GM23338 (cell line): ENCODE results near the gene SSH3. TPM values are rescaled to one million over a fixed set of nuclear protein-coding genes. Genes with fewer than 3 reads are reported as not detected.

Experiments used
- ATAC-seq: fragments of 200-7000 bp; cut with Tn5 transposase; 3 replicates; pipeline ENCODE4 v1.9.1; 2020
- DNase-seq: peaks from one replicate; pipeline ENCODE4 v3.0.0-alpha.2; 2015; ENCODE audit warnings: low spot score
- H2AFZ ChIP-seq: fragments of 200-600 bp; sonication (generic); 2 replicates; pipeline ENCODE4 v1.8.0; 2016; ENCODE audit warnings: antibody characterized with exemption, mild to moderate bottlenecking, moderate library complexity
- H3F3A ChIP-seq: fragments of 200-600 bp; sonication (generic); replicated peaks from 2 replicates; pipeline ENCODE4 v1.8.0; 2017; ENCODE audit warnings: antibody characterized with exemption, mixed run types, low read depth
- H3K27ac ChIP-seq: fragments of 200-600 bp; sonication (generic); 2 replicates; pipeline ENCODE4 v1.6.1; 2016; ENCODE audit warnings: low read depth
- H3K27me3 ChIP-seq: fragments of 200-600 bp; sonication (generic); 2 replicates; pipeline ENCODE4 v1.8.0; 2016; ENCODE audit warnings: mild to moderate bottlenecking, mixed run types, moderate library complexity; ENCODE audit not compliant: insufficient read depth
- H3K36me3 ChIP-seq: fragments of 200-600 bp; sonication (generic); 2 replicates; pipeline ENCODE4 v1.8.0; 2016; ENCODE audit warnings: mild to moderate bottlenecking; ENCODE audit not compliant: insufficient read depth
- H3K4me1 ChIP-seq: fragments of 200-600 bp; sonication (generic); 2 replicates; pipeline ENCODE4 v1.8.0; 2016; ENCODE audit warnings: mild to moderate bottlenecking, moderate library complexity; ENCODE audit not compliant: insufficient read depth
- H3K4me2 ChIP-seq: fragments of 200-600 bp; sonication (generic); 2 replicates; pipeline ENCODE4 v1.7.1; 2017; ENCODE audit warnings: mixed run types
- H3K4me3 ChIP-seq: fragments of 200-600 bp; sonication (generic); 2 replicates; pipeline ENCODE4 v1.6.1; 2016; ENCODE audit warnings: mixed run types
- H3K79me2 ChIP-seq: fragments of 200-600 bp; sonication (generic); replicated peaks from 2 replicates; pipeline ENCODE4 v1.8.0; 2017; ENCODE audit warnings: mild to moderate bottlenecking; ENCODE audit not compliant: insufficient read depth
- H3K9me2 ChIP-seq: fragments of 200-600 bp; sonication (generic); 2 replicates; pipeline ENCODE4 v1.8.0; 2017; ENCODE audit not compliant: insufficient read depth
- H4K20me1 ChIP-seq: fragments of 200-600 bp; sonication (generic); replicated peaks from 2 replicates; pipeline ENCODE4 v1.8.0; 2017; ENCODE audit warnings: mild to moderate bottlenecking; ENCODE audit not compliant: insufficient read depth
- H3K27ac Mint-ChIP-seq: 2 replicates; pipeline ENCODE4 v1.8.0; 2020; ENCODE audit warnings: inconsistent platforms, mild to moderate bottlenecking, moderate library complexity, mixed read lengths
- H3K27me3 Mint-ChIP-seq: 3 replicates; pipeline ENCODE4 v1.8.0; 2022; ENCODE audit warnings: low read depth, mild to moderate bottlenecking, moderate library complexity, mixed read lengths, inconsistent platforms; ENCODE audit not compliant: insufficient read depth, poor library complexity
- H3K36me3 Mint-ChIP-seq: 3 replicates; pipeline ENCODE4 v1.8.0; 2021; ENCODE audit warnings: low read depth, mild to moderate bottlenecking, inconsistent platforms, moderate library complexity, mixed read lengths
- H3K4me1 Mint-ChIP-seq: 3 replicates; pipeline ENCODE4 v1.8.0; 2020; ENCODE audit warnings: mild to moderate bottlenecking, inconsistent platforms, mixed read lengths
- H3K4me3 Mint-ChIP-seq: 3 replicates; pipeline ENCODE4 v1.8.0; 2021; ENCODE audit warnings: moderate library complexity, mild to moderate bottlenecking, inconsistent platforms, mixed read lengths
- H3K9me3 Mint-ChIP-seq: 3 replicates; pipeline ENCODE4 v1.8.0; 2020; ENCODE audit warnings: moderate library complexity, mild to moderate bottlenecking, inconsistent platforms, mixed read lengths
- CREB1 ChIP-seq: fragments of 250-450 bp; sonication (Bioruptor Pico); IDR thresholded peaks from 2 replicates; pipeline ENCODE4 v1.5.0; 2020; ENCODE audit warnings: low read depth, mild to moderate bottlenecking, moderate library complexity
- EZH2 ChIP-seq: fragments of 200-600 bp; sonication (generic); IDR thresholded peaks from one replicate; pipeline ENCODE4 v1.8.0; 2017; ENCODE audit warnings: antibody characterized with exemption, mild to moderate bottlenecking, low read depth; ENCODE audit not compliant: unreplicated experiment
- EZH2phosphoT487 ChIP-seq: fragments of 200-600 bp; sonication (generic); IDR thresholded peaks from one replicate; pipeline ENCODE4 v1.8.1; 2018; ENCODE audit warnings: antibody characterized with exemption; ENCODE audit not compliant: unreplicated experiment
- JUNB ChIP-seq: IDR thresholded peaks from one replicate; pipeline ENCODE4 v1.6.1; 2016; ENCODE audit warnings: antibody characterized with exemption; ENCODE audit not compliant: unreplicated experiment
- NANOG ChIP-seq: IDR thresholded peaks from 2 replicates; pipeline ENCODE4 v1.6.1; 2016; ENCODE audit warnings: antibody characterized with exemption, borderline replicate concordance
- POLR2AphosphoS5 ChIP-seq: IDR thresholded peaks from 2 replicates; pipeline ENCODE4 v1.6.1; 2016; ENCODE audit warnings: antibody characterized with exemption, low read depth
- STAT1 ChIP-seq: IDR thresholded peaks from one replicate; pipeline ENCODE4 v1.6.1; 2016; ENCODE audit warnings: antibody characterized with exemption; ENCODE audit not compliant: unreplicated experiment
- ZNF114 ChIP-seq: fragments of 250-450 bp; sonication (Bioruptor Pico); IDR thresholded peaks from 2 replicates; pipeline ENCODE4 v1.5.0; 2020; ENCODE audit warnings: mild to moderate bottlenecking, moderate library complexity
- polyA plus RNA-seq: library from polyadenylated mRNA; unstranded; fragments of >200 nt; fragmentation: Nextera tagmentation; extraction: Ambion mirVana; gene quantifications from 2 replicates; pipeline ENCODE4 v1.2.1, GENCODE V29; 2016
- total RNA-seq: library from RNA; depleted of rRNA; stranded (reverse); fragments of >200 nt; shearing (Covaris generic); gene quantifications from 2 replicates; pipeline ENCODE4 v1.2.3, GENCODE V29; 2014
- TF ChIP-seq, protein P1 (sequence below): IDR thresholded peaks from one replicate; pipeline ENCODE4 v1.6.1; 2018; ENCODE audit warnings: antibody characterized with exemption; ENCODE audit not compliant: unreplicated experiment
- TF ChIP-seq, protein P2 (sequence below): fragments of 250-450 bp; sonication (Bioruptor Pico); IDR thresholded peaks from 2 replicates; pipeline ENCODE4 v1.5.0; 2020; ENCODE audit warnings: mild to moderate bottlenecking, moderate library complexity
- TF ChIP-seq, protein P3 (sequence below), 2 experiments: fragments of 200-600 bp in 1 of 2; sonication (generic) in 1 of 2; conservative IDR thresholded peaks; 2 replicates each; pipeline versions ENCODE4 v1.5.1 to v1.6.1; 2016 to 2017; ENCODE audit warnings: antibody characterized with exemption in 2 of 2, low read depth in 2 of 2, mild to moderate bottlenecking in 2 of 2, moderate library complexity in 1 of 2
- TF ChIP-seq, protein P4 (sequence below): IDR thresholded peaks from 2 replicates; pipeline ENCODE4 v1.6.1; 2016; ENCODE audit warnings: antibody characterized with exemption

SSH3 gene
- total and polyA plus RNA-seq, 2 experiments from 2014 or later, result 17.8 to 40.0 TPM

DNA sequence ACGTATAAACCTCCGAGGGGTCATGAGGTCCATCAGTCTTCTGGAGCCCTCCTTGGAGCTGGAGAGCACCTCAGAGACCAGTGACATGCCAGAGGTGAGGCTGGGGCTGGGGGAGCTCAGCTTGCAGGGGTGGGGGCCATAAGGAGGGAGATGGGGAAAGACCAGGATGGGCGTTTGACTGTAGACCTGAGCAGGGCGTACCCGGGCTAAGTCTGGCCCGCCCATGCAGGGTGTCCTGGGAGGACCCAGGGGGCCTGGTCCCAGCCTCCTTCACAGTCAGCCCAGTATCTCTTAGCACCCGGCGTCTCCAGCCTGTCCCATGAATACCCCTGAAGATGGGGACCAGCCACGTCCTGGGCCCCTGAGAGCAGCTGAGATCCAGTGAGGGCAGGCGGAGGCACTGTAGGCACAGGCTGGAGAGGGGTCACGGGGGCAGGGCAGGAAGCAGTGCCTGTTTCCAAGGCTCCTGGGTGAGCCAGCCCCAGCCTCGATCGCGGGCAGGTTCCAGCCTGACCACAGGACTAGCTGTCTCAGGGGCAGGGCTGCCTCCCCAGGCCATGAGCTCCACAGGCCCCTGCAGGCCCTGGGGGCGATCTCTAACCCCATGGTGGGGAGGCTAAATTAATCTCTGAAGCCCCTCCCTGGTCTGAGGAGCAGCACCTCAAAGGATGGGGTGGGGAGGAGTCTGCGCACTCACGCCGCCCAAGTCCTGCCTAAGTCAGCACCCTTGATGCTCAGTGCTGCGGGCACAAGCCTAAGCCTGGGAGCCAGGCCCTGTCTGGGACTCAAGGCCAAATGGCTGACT, 7.1 kb downstream of the SSH3 start:
- no peak overlapping the region for H3K4me3 ChIP-seq
- no peaks in the 10 kb centered on the region for H3K9me2 ChIP-seq
- TF ChIP-seq, protein P1, sequence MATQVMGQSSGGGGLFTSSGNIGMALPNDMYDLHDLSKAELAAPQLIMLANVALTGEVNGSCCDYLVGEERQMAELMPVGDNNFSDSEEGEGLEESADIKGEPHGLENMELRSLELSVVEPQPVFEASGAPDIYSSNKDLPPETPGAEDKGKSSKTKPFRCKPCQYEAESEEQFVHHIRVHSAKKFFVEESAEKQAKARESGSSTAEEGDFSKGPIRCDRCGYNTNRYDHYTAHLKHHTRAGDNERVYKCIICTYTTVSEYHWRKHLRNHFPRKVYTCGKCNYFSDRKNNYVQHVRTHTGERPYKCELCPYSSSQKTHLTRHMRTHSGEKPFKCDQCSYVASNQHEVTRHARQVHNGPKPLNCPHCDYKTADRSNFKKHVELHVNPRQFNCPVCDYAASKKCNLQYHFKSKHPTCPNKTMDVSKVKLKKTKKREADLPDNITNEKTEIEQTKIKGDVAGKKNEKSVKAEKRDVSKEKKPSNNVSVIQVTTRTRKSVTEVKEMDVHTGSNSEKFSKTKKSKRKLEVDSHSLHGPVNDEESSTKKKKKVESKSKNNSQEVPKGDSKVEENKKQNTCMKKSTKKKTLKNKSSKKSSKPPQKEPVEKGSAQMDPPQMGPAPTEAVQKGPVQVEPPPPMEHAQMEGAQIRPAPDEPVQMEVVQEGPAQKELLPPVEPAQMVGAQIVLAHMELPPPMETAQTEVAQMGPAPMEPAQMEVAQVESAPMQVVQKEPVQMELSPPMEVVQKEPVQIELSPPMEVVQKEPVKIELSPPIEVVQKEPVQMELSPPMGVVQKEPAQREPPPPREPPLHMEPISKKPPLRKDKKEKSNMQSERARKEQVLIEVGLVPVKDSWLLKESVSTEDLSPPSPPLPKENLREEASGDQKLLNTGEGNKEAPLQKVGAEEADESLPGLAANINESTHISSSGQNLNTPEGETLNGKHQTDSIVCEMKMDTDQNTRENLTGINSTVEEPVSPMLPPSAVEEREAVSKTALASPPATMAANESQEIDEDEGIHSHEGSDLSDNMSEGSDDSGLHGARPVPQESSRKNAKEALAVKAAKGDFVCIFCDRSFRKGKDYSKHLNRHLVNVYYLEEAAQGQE, result no peak
- no peak for TF ChIP-seq ZNF114 (CRISPR knock-in tag)
- TF ChIP-seq, protein P2, sequence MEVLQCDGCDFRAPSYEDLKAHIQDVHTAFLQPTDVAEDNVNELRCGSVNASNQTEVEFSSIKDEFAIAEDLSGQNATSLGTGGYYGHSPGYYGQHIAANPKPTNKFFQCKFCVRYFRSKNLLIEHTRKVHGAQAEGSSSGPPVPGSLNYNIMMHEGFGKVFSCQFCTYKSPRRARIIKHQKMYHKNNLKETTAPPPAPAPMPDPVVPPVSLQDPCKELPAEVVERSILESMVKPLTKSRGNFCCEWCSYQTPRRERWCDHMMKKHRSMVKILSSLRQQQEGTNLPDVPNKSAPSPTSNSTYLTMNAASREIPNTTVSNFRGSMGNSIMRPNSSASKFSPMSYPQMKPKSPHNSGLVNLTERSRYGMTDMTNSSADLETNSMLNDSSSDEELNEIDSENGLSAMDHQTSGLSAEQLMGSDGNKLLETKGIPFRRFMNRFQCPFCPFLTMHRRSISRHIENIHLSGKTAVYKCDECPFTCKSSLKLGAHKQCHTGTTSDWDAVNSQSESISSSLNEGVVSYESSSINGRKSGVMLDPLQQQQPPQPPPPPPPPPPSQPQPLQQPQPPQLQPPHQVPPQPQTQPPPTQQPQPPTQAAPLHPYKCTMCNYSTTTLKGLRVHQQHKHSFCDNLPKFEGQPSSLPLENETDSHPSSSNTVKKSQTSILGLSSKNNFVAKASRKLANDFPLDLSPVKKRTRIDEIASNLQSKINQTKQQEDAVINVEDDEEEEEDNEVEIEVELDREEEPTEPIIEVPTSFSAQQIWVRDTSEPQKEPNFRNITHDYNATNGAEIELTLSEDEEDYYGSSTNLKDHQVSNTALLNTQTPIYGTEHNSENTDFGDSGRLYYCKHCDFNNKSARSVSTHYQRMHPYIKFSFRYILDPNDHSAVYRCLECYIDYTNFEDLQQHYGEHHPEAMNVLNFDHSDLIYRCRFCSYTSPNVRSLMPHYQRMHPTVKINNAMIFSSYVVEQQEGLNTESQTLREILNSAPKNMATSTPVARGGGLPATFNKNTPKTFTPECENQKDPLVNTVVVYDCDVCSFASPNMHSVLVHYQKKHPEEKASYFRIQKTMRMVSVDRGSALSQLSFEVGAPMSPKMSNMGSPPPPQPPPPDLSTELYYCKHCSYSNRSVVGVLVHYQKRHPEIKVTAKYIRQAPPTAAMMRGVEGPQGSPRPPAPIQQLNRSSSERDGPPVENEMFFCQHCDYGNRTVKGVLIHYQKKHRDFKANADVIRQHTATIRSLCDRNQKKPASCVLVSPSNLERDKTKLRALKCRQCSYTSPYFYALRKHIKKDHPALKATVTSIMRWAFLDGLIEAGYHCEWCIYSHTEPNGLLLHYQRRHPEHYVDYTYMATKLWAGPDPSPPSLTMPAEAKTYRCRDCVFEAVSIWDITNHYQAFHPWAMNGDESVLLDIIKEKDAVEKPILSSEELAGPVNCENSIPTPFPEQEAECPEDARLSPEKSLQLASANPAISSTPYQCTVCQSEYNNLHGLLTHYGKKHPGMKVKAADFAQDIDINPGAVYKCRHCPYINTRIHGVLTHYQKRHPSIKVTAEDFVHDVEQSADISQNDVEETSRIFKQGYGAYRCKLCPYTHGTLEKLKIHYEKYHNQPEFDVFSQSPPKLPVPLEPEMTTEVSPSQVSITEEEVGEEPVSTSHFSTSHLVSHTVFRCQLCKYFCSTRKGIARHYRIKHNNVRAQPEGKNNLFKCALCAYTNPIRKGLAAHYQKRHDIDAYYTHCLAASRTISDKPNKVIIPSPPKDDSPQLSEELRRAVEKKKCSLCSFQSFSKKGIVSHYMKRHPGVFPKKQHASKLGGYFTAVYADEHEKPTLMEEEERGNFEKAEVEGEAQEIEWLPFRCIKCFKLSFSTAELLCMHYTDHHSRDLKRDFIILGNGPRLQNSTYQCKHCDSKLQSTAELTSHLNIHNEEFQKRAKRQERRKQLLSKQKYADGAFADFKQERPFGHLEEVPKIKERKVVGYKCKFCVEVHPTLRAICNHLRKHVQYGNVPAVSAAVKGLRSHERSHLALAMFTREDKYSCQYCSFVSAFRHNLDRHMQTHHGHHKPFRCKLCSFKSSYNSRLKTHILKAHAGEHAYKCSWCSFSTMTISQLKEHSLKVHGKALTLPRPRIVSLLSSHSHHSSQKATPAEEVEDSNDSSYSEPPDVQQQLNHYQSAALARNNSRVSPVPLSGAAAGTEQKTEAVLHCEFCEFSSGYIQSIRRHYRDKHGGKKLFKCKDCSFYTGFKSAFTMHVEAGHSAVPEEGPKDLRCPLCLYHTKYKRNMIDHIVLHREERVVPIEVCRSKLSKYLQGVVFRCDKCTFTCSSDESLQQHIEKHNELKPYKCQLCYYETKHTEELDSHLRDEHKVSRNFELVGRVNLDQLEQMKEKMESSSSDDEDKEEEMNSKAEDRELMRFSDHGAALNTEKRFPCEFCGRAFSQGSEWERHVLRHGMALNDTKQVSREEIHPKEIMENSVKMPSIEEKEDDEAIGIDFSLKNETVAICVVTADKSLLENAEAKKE (CRISPR knock-in tag), result no peak
- no peak for TF ChIP-seq CREB1
- no peak for TF ChIP-seq EZH2phosphoT487
- no peak for TF ChIP-seq POLR2AphosphoS5
- TF ChIP-seq EZH2, result no peak
- no peak for TF ChIP-seq JUNB
- no peak for TF ChIP-seq STAT1
- TF ChIP-seq, protein P3, sequence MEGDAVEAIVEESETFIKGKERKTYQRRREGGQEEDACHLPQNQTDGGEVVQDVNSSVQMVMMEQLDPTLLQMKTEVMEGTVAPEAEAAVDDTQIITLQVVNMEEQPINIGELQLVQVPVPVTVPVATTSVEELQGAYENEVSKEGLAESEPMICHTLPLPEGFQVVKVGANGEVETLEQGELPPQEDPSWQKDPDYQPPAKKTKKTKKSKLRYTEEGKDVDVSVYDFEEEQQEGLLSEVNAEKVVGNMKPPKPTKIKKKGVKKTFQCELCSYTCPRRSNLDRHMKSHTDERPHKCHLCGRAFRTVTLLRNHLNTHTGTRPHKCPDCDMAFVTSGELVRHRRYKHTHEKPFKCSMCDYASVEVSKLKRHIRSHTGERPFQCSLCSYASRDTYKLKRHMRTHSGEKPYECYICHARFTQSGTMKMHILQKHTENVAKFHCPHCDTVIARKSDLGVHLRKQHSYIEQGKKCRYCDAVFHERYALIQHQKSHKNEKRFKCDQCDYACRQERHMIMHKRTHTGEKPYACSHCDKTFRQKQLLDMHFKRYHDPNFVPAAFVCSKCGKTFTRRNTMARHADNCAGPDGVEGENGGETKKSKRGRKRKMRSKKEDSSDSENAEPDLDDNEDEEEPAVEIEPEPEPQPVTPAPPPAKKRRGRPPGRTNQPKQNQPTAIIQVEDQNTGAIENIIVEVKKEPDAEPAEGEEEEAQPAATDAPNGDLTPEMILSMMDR (conservative IDR thresholded peaks at IDR 0.05; ENCODE audit: low read depth in 2 of 2), result no peak
- TF ChIP-seq NANOG, result no peak
- TF ChIP-seq, protein P4, sequence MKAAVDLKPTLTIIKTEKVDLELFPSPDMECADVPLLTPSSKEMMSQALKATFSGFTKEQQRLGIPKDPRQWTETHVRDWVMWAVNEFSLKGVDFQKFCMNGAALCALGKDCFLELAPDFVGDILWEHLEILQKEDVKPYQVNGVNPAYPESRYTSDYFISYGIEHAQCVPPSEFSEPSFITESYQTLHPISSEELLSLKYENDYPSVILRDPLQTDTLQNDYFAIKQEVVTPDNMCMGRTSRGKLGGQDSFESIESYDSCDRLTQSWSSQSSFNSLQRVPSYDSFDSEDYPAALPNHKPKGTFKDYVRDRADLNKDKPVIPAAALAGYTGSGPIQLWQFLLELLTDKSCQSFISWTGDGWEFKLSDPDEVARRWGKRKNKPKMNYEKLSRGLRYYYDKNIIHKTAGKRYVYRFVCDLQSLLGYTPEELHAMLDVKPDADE, result no peak
- peaks cover 4% of the 10 kb centered on the region for H3K27me3 Mint-ChIP-seq
- H3K79me2 ChIP-seq, result no peaks in the 10 kb centered on the region
- H3F3A ChIP-seq, result no peaks in the 10 kb centered on the region
- H3K4me2 ChIP-seq, result no peak overlapping the region
- no peak overlapping the region for H3K27ac ChIP-seq
- no peak overlapping the region for H3K27ac Mint-ChIP-seq
- 0 out of 2 replicates have a peak, but pooled peaks cover 4% of the 10 kb centered on the region for H3K27me3 ChIP-seq
- no peaks in the 10 kb centered on the region for H3K9me3 Mint-ChIP-seq
- DNase-seq, result no peak
- H4K20me1 ChIP-seq, result no peaks in the 10 kb centered on the region
- no peaks in the 10 kb centered on the region for H3K36me3 ChIP-seq
- ATAC-seq, result no peak; the same call in 2 of the 3 replicates
- no peak overlapping the region for H2AFZ ChIP-seq
- no peak overlapping the region for H3K4me3 Mint-ChIP-seq
- no peaks in the 10 kb centered on the region for H3K4me1 ChIP-seq
- no peaks in the 10 kb centered on the region for H3K36me3 Mint-ChIP-seq
- H3K4me1 Mint-ChIP-seq, result no peaks in the 10 kb centered on the region
